CD4-positive, CD25-positive, alpha-beta regulatory T cell (primary cell): ENCODE data around the gene TBC1D22A. TPM values are rescaled to one million over a fixed set of nuclear protein-coding genes. Genes with fewer than 3 reads are reported as not detected.

Experiments
- ATAC-seq, 2 donors: fragments of 150-1000 bp; cut with Tn5 transposase; one replicate each; pipeline ENCODE4 v1.10.0; 2021; ENCODE audit warnings: low read depth in 2 of 2, moderate number of reproducible peaks in 2 of 2, moderate library complexity in 1 of 2
- DNase-seq, 3 donors: peaks; one replicate each; pipeline versions ENCODE4 v3.0.0 to v3.0.0-alpha.2; 2012 to 2022; ENCODE audit warnings: mixed read lengths in 1 of 3
- H3K27ac ChIP-seq: one replicate; pipeline ENCODE4 v1.7.0; 2013; ENCODE audit warnings: mild to moderate bottlenecking, low read length; ENCODE audit not compliant: insufficient read depth, poor library complexity, severe bottlenecking
- H3K27me3 ChIP-seq: one replicate; pipeline ENCODE4 v1.7.0; 2013; ENCODE audit warnings: low read length; ENCODE audit not compliant: control insufficient read depth, insufficient read depth
- H3K36me3 ChIP-seq: one replicate; pipeline ENCODE4 v1.7.0; 2013; ENCODE audit warnings: mild to moderate bottlenecking, low read length, moderate library complexity; ENCODE audit not compliant: control insufficient read depth, insufficient read depth
- H3K4me1 ChIP-seq: 2 replicates; pipeline ENCODE4 v1.7.0; 2013; ENCODE audit warnings: mild to moderate bottlenecking, low read length; ENCODE audit not compliant: insufficient read depth, control insufficient read depth, poor library complexity, severe bottlenecking
- H3K4me3 ChIP-seq: one replicate; pipeline ENCODE4 v1.7.0; 2013; ENCODE audit warnings: low read depth, mild to moderate bottlenecking, low read length, moderate library complexity
- H3K9me3 ChIP-seq, 2 experiments: 1 replicate in 1 of 2; 2 replicates in 1 of 2; pipeline ENCODE4 v1.7.0; 2013; ENCODE audit warnings: low read length in 2 of 2, mild to moderate bottlenecking in 1 of 2, moderate library complexity in 1 of 2; ENCODE audit not compliant: control insufficient read depth in 2 of 2
- H3K27ac Mint-ChIP-seq, 3 donors: one replicate each; pipeline ENCODE4 v1.8.0; 2020 to 2022; ENCODE audit warnings: mild to moderate bottlenecking in 3 of 3, mixed read lengths in 3 of 3, moderate library complexity in 2 of 3
- H3K27me3 Mint-ChIP-seq: one replicate; pipeline ENCODE4 v1.8.0; 2022; ENCODE audit warnings: mild to moderate bottlenecking, mixed read lengths
- H3K36me3 Mint-ChIP-seq: one replicate; pipeline ENCODE4 v1.8.0; 2020; ENCODE audit warnings: mixed read lengths
- H3K4me1 Mint-ChIP-seq, 4 donors: one replicate each; pipeline ENCODE4 v1.8.0; 2020 to 2022; ENCODE audit warnings: mixed read lengths in 4 of 4, mild to moderate bottlenecking in 1 of 4
- H3K4me3 Mint-ChIP-seq, 4 donors: one replicate each; pipeline ENCODE4 v1.8.0; 2020 to 2022; ENCODE audit warnings: mild to moderate bottlenecking in 4 of 4, mixed read lengths in 4 of 4, moderate library complexity in 3 of 4
- H3K9me3 Mint-ChIP-seq, 7 donors: one replicate each; pipeline ENCODE4 v1.8.0; 2020 to 2022; ENCODE audit warnings: mixed read lengths in 7 of 7, mild to moderate bottlenecking in 3 of 7, moderate library complexity in 2 of 7
- polyA plus RNA-seq, 4 donors: library from polyadenylated mRNA; unstranded; fragments of 300-500 nt; fragmentation: Illumina TruSeq; gene quantifications; one replicate each; pipeline ENCODE4 v1.2.3, GENCODE V29; 2021
- total RNA-seq: library from RNA; stranded (reverse); gene quantifications from one replicate; pipeline ENCODE4 v1.2.3, GENCODE V29; 2022

TBC1D22A gene
- total and polyA plus RNA-seq, 5 donors from 2014 or later: 19.8 to 42.5 (median 24.3) TPM

DNA sequence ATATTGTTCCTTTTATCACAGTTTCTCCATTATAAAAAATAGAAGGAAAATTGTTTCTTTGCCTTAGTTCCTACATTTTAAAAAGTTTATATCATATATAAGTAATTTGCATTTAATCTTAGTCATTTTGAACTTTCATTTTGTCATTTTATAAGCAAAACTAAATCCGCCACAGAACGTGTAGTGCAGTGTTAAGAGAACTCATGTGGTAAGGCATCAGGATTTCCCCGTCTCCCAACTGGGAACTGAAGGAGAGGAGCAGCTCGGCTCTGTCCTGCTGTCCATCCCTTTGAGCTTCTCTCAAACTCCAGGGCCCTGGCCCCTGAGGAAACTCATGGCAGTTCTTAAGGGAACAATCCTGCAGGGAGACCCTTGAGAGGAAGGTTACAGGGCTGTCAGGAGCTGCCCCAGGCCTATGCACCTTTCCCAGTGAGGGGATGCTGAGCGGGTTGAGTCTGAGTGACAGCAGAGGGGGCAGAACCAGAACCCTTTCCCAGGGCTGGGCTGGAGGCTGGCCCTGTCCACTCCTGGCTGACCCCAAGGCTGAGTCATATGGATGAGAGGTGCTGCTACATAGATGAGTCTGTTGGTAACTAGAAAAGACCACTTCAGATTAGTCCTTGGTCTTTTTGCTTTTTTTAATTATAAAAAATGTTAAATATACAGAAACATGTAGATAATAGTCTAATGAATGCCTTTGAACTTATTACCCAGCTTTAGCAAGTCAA, 333.1 kb downstream of the TBC1D22A start:
- H3K27me3 Mint-ChIP-seq: no peaks in the 10 kb centered on the region
- no peak overlapping the region for H3K27ac Mint-ChIP-seq
- Histone ChIP-seq H3K4me3 (no peak overlapping the region), H3K9me3 (peaks cover 0 to 7% of the 10 kb centered on the region in 2 experiments), H3K27me3 (no peaks in the 10 kb centered on the region), H3K36me3 (no peaks in the 10 kb centered on the region), H3K4me1 (peaks cover 1% of the 10 kb centered on the region), H3K27ac (no peak overlapping the region)
- no peak for ATAC-seq
- peaks cover 8 to 44% (median 20%) of the 10 kb centered on the region in 4 donors for H3K4me1 Mint-ChIP-seq
- no peak for DNase-seq
- no peak overlapping the region for H3K4me3 Mint-ChIP-seq
- peaks cover 13% of the 10 kb centered on the region for H3K36me3 Mint-ChIP-seq
- peaks cover 0 to 4% (median 0%) of the 10 kb centered on the region in 7 donors for H3K9me3 Mint-ChIP-seq

- H3K4me3 Mint-ChIP-seq: no peak overlapping the region
- Histone ChIP-seq H3K27ac (no peak overlapping the region), H3K27me3 (no peaks in the 10 kb centered on the region), H3K9me3 (peaks cover 0 to 7% of the 10 kb centered on the region in 2 experiments), H3K4me1 (no peaks in the 10 kb centered on the region), H3K4me3 (no peak overlapping the region), H3K36me3 (no peaks in the 10 kb centered on the region)
- DNase-seq (no peak), ATAC-seq (no peak)
- peaks cover 0 to 22% (median 14%) of the 10 kb centered on the region in 4 donors for H3K4me1 Mint-ChIP-seq
- H3K27me3 Mint-ChIP-seq: no peaks in the 10 kb centered on the region
- H3K9me3 Mint-ChIP-seq: peaks cover 0 to 2% (median 0%) of the 10 kb centered on the region in 7 donors
- peaks cover 8% of the 10 kb centered on the region for H3K36me3 Mint-ChIP-seq
- H3K27ac Mint-ChIP-seq: no peak overlapping the region
These were observed 335.7 kb downstream of the TBC1D22A start for GRCh38 chr22:47098121-47098520.

DNA sequence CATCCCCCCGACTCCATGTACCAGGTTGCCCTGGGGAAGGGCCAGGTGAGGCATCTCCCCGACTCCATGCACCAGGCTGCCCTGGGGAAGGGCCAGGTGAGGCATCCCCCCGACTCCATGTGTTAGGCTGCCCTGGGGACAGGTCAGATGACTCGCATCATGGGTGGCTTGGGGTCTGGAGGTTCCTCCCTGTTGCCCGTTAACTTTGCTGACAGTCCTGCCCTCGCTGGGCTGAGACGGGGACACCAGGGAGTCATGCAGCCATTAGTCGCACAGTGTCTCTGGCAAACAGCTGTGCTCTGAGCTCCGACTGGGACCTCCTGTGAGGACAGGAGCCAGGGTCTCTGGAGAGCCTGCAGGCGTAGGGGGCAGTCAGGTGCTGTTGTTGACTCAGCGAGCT, 336.1 kb downstream of the TBC1D22A start:
- Histone ChIP-seq H3K4me1 (no peaks in the 10 kb centered on the region), H3K9me3 (peaks cover 0 to 7% of the 10 kb centered on the region in 2 experiments), H3K27ac (no peak overlapping the region), H3K4me3 (no peak overlapping the region), H3K36me3 (no peaks in the 10 kb centered on the region), H3K27me3 (no peaks in the 10 kb centered on the region)
- Mint-ChIP-seq H3K9me3 (peaks cover 0 to 2% (median 0%) of the 10 kb centered on the region in 7 donors), H3K27me3 (no peaks in the 10 kb centered on the region), H3K4me1 (peaks cover 0 to 20% (median 14%) of the 10 kb centered on the region in 4 donors), H3K4me3 (no peak overlapping the region), H3K27ac (no peak overlapping the region), H3K36me3 (peaks cover 8% of the 10 kb centered on the region)
- no peak for DNase-seq
- no peak for ATAC-seq

DNA sequence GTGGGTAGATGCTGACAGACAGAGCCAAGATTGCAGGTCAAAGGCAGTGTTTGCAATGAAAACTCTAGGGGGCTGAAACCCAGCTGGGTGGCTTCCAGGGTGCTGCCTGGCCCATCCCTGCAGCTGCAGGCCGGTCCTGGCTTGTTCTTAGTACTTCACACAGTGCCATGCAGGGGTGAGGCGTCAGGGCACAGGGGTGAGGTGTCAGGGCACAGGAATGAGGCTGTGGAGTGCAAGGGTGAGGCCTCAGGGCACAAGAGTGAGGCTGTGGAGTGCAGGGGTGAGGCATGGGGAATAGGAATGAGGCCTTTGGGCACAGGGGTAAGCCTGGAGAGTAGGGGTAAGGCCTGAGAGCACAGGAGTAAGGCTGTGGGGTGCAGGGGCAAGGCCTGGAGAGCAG, 337.6 kb downstream of the TBC1D22A start:
- no peaks in the 10 kb centered on the region for H3K4me1 ChIP-seq
- Mint-ChIP-seq H3K36me3 (peaks cover 11% of the 10 kb centered on the region), H3K27ac (no peak overlapping the region), H3K4me1 (peaks cover 4 to 13% (median 8%) of the 10 kb centered on the region in 4 donors), H3K4me3 (peak overlapping the region in 1 of 4 donors; percentile 38), H3K27me3 (no peaks in the 10 kb centered on the region), H3K9me3 (peaks cover 0 to 1% (median 0%) of the 10 kb centered on the region in 7 donors)
- no peak for ATAC-seq
- DNase-seq: no peak
- H3K36me3 ChIP-seq: no peaks in the 10 kb centered on the region
- H3K27ac ChIP-seq: no peak overlapping the region
- no peaks in the 10 kb centered on the region for H3K27me3 ChIP-seq
- no peak overlapping the region for H3K4me3 ChIP-seq
- H3K9me3 ChIP-seq: no peaks in the 10 kb centered on the region

GRCh38 chr22:47100646-47101200, 338.3 kb downstream of the TBC1D22A start:
- no peak for ATAC-seq
- no peak overlapping the region for H3K27ac Mint-ChIP-seq
- H3K36me3 Mint-ChIP-seq: peaks cover 11% of the 10 kb centered on the region
- peaks cover 5 to 13% (median 7%) of the 10 kb centered on the region in 4 donors for H3K4me1 Mint-ChIP-seq
- H3K4me3 ChIP-seq: no peak overlapping the region
- no peak overlapping the region for H3K27ac ChIP-seq
- H3K4me1 ChIP-seq: no peaks in the 10 kb centered on the region
- H3K27me3 ChIP-seq: no peaks in the 10 kb centered on the region
- no peaks in the 10 kb centered on the region for H3K27me3 Mint-ChIP-seq
- no peaks in the 10 kb centered on the region for H3K36me3 ChIP-seq
- no peaks in the 10 kb centered on the region for H3K9me3 ChIP-seq
- no peak overlapping the region for H3K4me3 Mint-ChIP-seq
- peaks cover 0 to 1% (median 0%) of the 10 kb centered on the region in 7 donors for H3K9me3 Mint-ChIP-seq
- DNase-seq: no peak

- Mint-ChIP-seq H3K27ac (no peak overlapping the region), H3K9me3 (peaks cover 0 to 1% (median 0%) of the 10 kb centered on the region in 7 donors), H3K4me3 (no peak overlapping the region), H3K27me3 (no peaks in the 10 kb centered on the region), H3K36me3 (peaks cover 11% of the 10 kb centered on the region), H3K4me1 (peaks cover 5 to 9% (median 6%) of the 10 kb centered on the region in 4 donors)
- no peaks in the 10 kb centered on the region for H3K4me1 ChIP-seq
- H3K4me3 ChIP-seq: no peak overlapping the region
- ATAC-seq: no peak
- no peak overlapping the region for H3K27ac ChIP-seq
- no peak for DNase-seq
- H3K9me3 ChIP-seq: no peaks in the 10 kb centered on the region
- no peaks in the 10 kb centered on the region for H3K27me3 ChIP-seq
- H3K36me3 ChIP-seq: no peaks in the 10 kb centered on the region
These were observed 339.0 kb downstream of the TBC1D22A start for GRCh38 chr22:47101321-47101885.

DNA sequence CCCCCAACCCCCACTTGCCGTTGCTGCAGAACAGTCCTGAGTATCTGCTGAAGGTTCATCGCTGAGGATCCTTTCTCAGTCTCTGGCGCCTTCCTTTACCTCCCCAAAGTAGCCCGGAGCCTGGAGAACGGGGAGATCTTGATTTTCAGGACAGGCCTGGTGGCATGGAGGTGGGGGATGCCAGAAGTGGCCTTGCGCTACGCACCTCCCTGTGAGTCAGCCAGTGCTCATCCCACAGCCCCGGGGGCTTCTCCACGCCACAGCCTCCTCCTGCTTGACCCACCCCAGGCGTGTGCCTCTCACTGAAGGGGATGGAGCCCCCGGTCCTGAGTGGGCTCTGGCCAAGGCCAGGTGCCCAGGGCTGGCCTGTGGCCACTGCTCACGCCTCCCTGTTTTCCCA, 339.6 kb downstream of the TBC1D22A start:
- Mint-ChIP-seq H3K27me3 (no peaks in the 10 kb centered on the region), H3K4me3 (no peak overlapping the region), H3K9me3 (peaks cover 0 to under 1% (median 0%) of the 10 kb centered on the region in 7 donors), H3K4me1 (peaks cover 5 to 7% (median 6%) of the 10 kb centered on the region in 4 donors), H3K36me3 (peaks cover 11% of the 10 kb centered on the region), H3K27ac (no peak overlapping the region)
- Histone ChIP-seq H3K4me1 (no peaks in the 10 kb centered on the region), H3K27me3 (no peaks in the 10 kb centered on the region), H3K27ac (no peak overlapping the region), H3K4me3 (no peak overlapping the region), H3K36me3 (no peaks in the 10 kb centered on the region), H3K9me3 (no peaks in the 10 kb centered on the region)
- ATAC-seq: no peak
- no peak for DNase-seq
